ENCODE measurements around the gene ZKSCAN7. TPM values are rescaled to one million over a fixed set of nuclear protein-coding genes. Genes with fewer than 3 reads are reported as not detected.

ZKSCAN7 gene
- total and polyA plus RNA-seq, 2 donors (not counting 3 experiments of a cell fraction or from before 2014, with no cell fraction given): 0.75 to 1.9 TPM

DNA sequence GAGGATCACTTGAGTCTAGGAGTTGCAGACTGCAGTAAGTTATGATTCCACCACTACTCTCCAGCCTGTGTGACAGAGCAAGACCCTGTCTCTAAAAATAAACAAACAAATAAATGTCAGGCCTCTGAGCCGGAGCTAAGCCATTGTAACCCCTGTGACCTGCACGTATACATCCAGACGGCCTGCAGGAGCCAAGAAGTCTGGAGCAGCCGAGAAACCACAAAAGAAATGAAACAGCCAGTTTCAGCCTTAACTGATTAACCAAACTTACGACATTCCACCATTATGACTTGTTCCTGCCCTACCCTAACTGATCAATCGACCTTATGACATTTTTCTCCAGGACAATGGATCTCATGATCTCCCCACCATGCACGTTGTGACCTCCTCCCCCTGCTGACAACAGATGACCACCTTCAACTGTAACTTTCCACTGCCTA lies 32.5 kb upstream of the ZKSCAN7 start:
- no peaks in the 10 kb centered on the region for H3K4me1 ChIP-seq (ENCODE audit: control insufficient read depth, extremely low read depth, insufficient read depth, low read length)
- no peak overlapping the region for H3K27ac ChIP-seq (ENCODE audit: insufficient read depth, low read depth, low read length)
- H3K36me3 ChIP-seq (ENCODE audit: control insufficient read depth in 2 of 2, extremely low read depth in 1 of 2, insufficient read depth in 2 of 2, low read length in 2 of 2): no peaks in the 10 kb centered on the region
- no peak overlapping the region for H3K4me2 ChIP-seq (ENCODE audit: insufficient read depth, low read length)
- no TSS peak for BruUV-seq (replicated peaks)
- POLR2A ChIA-PET: no interaction called here
- DNase-seq (ENCODE audit: low read depth, low spot score): no peak
- no peaks in the 10 kb centered on the region for H3K9me3 ChIP-seq (replicated peaks; ENCODE audit: control insufficient read depth, insufficient read depth, low read length)
- no peaks in the 10 kb centered on the region for H3K9me1 ChIP-seq (replicated peaks; ENCODE audit: control insufficient read depth, extremely low read depth, insufficient read depth, low read length)
- H4K20me1 ChIP-seq (replicated peaks; ENCODE audit: control insufficient read depth, extremely low read depth, insufficient read depth, low read length): no peaks in the 10 kb centered on the region
- intact Hi-C loops (cut with micrococcal nuclease): no loop called here
- no peak overlapping the region for H2AFZ ChIP-seq (ENCODE audit: low read depth, low read length)
- H3K9ac ChIP-seq (replicated peaks; ENCODE audit: extremely low read depth, insufficient read depth, low read length): no peak overlapping the region
- H3K79me2 ChIP-seq (ENCODE audit: control insufficient read depth, insufficient read depth, low read length): no peaks in the 10 kb centered on the region
- CTCF ChIA-PET: interaction anchor here (2.0 kb wide), 1 partner anchor 10 kb away, joined by 6 read pairs; no protein-coding TSS in a partner anchor
- H3K27me3 ChIP-seq (ENCODE audit: control insufficient read depth in 2 of 2, insufficient read depth in 2 of 2, low read length in 2 of 2): peaks cover 2% of the 10 kb centered on the region in 2 experiments
- H3K4me3 ChIP-seq (replicated peaks in 1 of 3; ENCODE audit: insufficient read depth in 1 of 3, low read depth in 1 of 3, low read length in 3 of 3): no peak overlapping the region
- dilution Hi-C loops (cut with MboI; ENCODE audit: extremely low pct_ligation_motif_present, low sequenced_read_pairs): no loop called here
- FAIRE-seq: no peak
- TF ChIP-seq GATA2 (IDR thresholded peaks at IDR 0.05; ENCODE audit: insufficient read depth, insufficient read length, low read depth, low read length) (no peak), EZH2 (IDR thresholded peaks at IDR 0.05; ENCODE audit: borderline replicate concordance, low read depth, low read length, severe bottlenecking) (no peak), JUN (IDR thresholded peaks at IDR 0.05; ENCODE audit: borderline replicate concordance, insufficient read depth, insufficient read length, low read depth) (no peak), CTCF (IDR thresholded peaks at IDR 0.05; ENCODE audit: extremely low read depth in 1 of 2, insufficient read depth in 1 of 2, low read depth in 1 of 2, low read length in 2 of 2) (no peak), POLR2A (IDR thresholded peaks at IDR 0.05; ENCODE audit: low read depth, low read length) (no peak), POLR2AphosphoS5 (IDR thresholded peaks at IDR 0.05; ENCODE audit: insufficient read depth, low read depth, low read length) (no peak), MYC (IDR thresholded peaks at IDR 0.05; ENCODE audit: low read depth, low read length) (no peak), FOS (IDR thresholded peaks at IDR 0.05; ENCODE audit: borderline replicate concordance, insufficient read depth, low read length) (no peak)
- TF ChIP-seq, protein P1, sequence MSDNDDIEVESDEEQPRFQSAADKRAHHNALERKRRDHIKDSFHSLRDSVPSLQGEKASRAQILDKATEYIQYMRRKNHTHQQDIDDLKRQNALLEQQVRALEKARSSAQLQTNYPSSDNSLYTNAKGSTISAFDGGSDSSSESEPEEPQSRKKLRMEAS (IDR thresholded peaks at IDR 0.05; ENCODE audit: insufficient read depth, insufficient read length): no peak
